ENCODE data around the gene SLC48A1.
A peak's percentile ranks its signal among the peaks of the same experiment; 100 is the strongest.

SLC48A1 gene

GRCh38 chr12:47779301-47779942, 6.4 kb downstream of the SLC48A1 start:
- peak; percentile 34 for DNase-seq (ENCODE audit: low read depth, low spot score)
- POLR2A ChIA-PET = interaction anchor here (0.9 to 1.2 kb wide), 3 partner anchors 43 to 73 kb away, joined by 3 to 6 read pairs (median 3); partner anchors contain the start of gene RPAP3
- CTCF ChIA-PET = interaction anchor here (0.9 to 19.6 kb wide), 14 partner anchors 11 to 747 kb away, joined by 3 to 1419 read pairs (median 8); partner anchors contain the start of genes ENDOU, RAPGEF3, RPAP3 and TMEM106C
- TF ChIP-seq, protein P1, sequence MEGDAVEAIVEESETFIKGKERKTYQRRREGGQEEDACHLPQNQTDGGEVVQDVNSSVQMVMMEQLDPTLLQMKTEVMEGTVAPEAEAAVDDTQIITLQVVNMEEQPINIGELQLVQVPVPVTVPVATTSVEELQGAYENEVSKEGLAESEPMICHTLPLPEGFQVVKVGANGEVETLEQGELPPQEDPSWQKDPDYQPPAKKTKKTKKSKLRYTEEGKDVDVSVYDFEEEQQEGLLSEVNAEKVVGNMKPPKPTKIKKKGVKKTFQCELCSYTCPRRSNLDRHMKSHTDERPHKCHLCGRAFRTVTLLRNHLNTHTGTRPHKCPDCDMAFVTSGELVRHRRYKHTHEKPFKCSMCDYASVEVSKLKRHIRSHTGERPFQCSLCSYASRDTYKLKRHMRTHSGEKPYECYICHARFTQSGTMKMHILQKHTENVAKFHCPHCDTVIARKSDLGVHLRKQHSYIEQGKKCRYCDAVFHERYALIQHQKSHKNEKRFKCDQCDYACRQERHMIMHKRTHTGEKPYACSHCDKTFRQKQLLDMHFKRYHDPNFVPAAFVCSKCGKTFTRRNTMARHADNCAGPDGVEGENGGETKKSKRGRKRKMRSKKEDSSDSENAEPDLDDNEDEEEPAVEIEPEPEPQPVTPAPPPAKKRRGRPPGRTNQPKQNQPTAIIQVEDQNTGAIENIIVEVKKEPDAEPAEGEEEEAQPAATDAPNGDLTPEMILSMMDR (IDR thresholded peaks at IDR 0.05; ENCODE audit: insufficient read depth, low read length, missing control alignments) = peak; percentile 86
- H3K4me3 ChIP-seq (ENCODE audit: low read depth, low read length) = no peak overlapping the region

DNA sequence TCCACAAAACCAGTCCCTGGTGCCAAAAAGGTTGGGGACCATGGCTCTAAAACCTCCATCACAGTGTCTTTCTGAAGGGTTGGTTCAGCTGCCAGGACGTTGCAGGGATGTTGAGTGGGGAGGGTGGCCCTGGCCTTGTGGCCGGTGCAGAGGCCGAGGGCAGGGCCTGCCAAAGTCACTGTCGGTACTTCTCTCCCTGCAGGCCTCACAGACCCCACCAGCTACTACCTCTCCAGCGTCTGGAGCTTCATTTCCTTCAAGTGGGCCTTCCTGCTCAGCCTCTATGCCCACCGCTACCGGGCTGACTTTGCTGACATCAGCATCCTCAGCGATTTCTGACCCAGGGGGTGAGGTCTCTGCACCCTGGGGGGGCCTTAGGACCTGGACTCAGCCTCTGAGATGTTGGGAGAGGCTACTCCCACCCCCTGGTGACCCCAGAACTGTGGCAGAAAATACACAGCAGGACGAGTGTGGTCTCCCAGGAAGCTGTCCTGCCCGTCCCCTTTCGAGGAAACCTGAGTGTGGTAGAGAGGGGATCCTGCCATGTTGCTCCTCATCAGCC, 7.0 kb downstream of the SLC48A1 start:
- ChIA-PET CTCF (interaction anchor here (0.6 to 19.6 kb wide), 14 partner anchors 12 to 747 kb away, joined by 3 to 1419 read pairs (median 8); partner anchors contain the start of genes ENDOU, RAPGEF3, RPAP3 and TMEM106C), POLR2A (interaction anchor here (1.1 to 1.2 kb wide), 3 partner anchors 28 to 74 kb away, joined by 3 to 6 read pairs (median 3); partner anchors contain the start of gene RPAP3)
- TF ChIP-seq, protein P1 (IDR thresholded peaks at IDR 0.05; ENCODE audit: insufficient read depth, low read length, missing control alignments) = no peak
- no peak overlapping the region for H3K4me3 ChIP-seq (ENCODE audit: low read depth, low read length)
- DNase-seq (ENCODE audit: low read depth, low spot score) = no peak

DNA sequence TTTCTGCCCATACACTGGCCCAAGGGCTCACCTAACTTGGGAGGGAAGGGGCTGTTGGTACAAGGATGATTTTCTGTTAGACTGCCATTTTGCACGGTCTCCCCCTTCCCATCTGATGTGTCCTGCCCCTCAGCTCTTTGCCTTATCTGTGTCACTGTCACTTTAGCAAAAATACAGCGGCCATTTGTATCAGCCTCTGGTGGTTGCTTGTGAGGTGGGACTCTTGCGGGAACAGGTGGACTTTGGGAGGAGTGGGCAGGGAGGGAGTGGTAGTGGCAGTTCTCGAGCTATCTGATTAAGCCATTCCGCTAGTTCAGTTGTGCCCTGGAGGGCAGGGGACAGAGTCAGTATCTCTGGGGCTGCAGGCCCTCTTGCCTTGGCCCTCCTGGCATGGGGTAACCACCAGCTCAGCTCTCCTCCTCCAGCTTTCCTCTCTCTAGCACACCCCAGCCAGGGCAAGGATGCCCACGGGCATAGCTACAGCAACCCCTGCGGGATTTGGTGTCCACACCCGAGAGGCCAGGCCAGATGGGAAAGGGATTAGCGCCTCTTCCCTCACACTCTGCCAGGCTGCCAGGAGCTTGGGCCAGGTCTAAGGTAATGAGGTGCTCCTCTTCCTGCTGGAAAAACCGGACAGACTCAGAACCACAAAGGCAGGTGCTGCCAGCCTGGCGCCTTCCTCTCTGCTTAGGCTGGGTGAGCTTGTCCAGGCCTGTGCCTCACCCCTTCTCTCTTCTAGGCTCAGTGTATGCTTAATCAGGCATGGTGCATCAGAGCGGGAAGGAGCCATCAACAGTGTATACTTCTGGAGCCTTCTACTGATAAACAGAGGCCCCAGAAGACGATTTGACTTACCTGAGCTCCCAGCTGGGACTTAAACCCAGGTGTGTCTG, 8.7 kb downstream of the SLC48A1 start:
- TF ChIP-seq, protein P1 (IDR thresholded peaks at IDR 0.05; ENCODE audit: insufficient read depth, low read length, missing control alignments) = no peak

GRCh38 chr12:47782372-47782770, 9.3 kb downstream of the SLC48A1 start:
- DNase-seq (ENCODE audit: low read depth, low spot score) = no peak
- TF ChIP-seq, protein P1 (IDR thresholded peaks at IDR 0.05; ENCODE audit: insufficient read depth, low read length, missing control alignments) = no peak
- no peak overlapping the region for H3K4me3 ChIP-seq (ENCODE audit: low read depth, low read length)
- POLR2A ChIA-PET = interaction anchor here (0.6 to 0.9 kb wide), 2 partner anchors 22 to 57 kb away, joined by 3 read pairs; no protein-coding TSS in a partner anchor
- CTCF ChIA-PET = interaction anchor here (1.1 to 19.6 kb wide), 8 partner anchors 9 to 77 kb away, joined by 3 to 1419 read pairs (median 182); partner anchors contain the start of genes ENDOU, RAPGEF3 and SLC48A1

More for the DNA sequence above, 8.7 kb downstream of the SLC48A1 start:
- H3K4me3 ChIP-seq (ENCODE audit: low read depth, low read length) = no peak overlapping the region
- DNase-seq (ENCODE audit: low read depth, low spot score) = no peak
- ChIA-PET CTCF (interaction anchor here (1.1 to 19.6 kb wide), 10 partner anchors 9 to 77 kb away, joined by 3 to 1419 read pairs (median 37); partner anchors contain the start of genes ENDOU, RAPGEF3 and SLC48A1), POLR2A (interaction anchor here (0.6 to 1.1 kb wide), 3 partner anchors 23 to 56 kb away, joined by 3 read pairs; no protein-coding TSS in a partner anchor)

DNA sequence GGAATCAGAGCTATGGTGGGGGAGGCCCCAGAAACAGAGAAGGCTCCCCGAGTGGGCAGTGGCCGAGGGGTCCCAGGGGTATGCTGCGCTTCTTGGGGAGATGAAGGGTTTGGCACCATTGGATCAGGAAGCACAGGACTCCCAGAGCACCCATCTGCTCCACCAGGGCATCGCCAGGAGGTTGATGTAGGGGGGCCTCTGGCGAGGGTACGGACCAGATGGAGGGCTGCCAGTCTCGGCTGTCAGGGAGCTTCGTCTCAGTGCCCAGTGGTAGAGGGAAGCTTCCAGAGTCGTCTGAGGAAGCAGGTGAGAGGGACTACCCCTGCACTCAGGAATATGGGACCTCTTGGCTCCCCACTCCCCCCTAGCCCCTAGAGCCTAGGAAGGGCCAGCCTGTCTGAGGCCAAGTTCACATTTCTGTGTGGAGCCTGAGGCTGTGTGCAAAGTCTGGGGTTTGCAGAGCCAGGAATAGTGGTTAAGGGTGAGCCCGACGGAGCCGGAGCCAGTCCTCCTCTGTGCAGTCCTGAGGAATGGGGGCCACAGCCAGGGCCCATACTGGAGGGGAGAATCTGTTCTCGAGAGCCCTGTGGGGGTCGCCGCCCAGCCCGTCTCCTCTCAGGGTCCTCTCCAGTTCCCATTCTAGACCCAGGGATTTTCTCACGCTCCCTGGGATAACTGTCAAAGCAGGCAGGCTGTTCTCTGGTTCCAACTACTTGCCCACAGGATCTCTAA, 10.2 kb downstream of the SLC48A1 start:
- H3K4me3 ChIP-seq (ENCODE audit: low read depth, low read length) = no peak overlapping the region
- TF ChIP-seq, protein P1 (IDR thresholded peaks at IDR 0.05; ENCODE audit: insufficient read depth, low read length, missing control alignments) = no peak
- DNase-seq (ENCODE audit: low read depth, low spot score) = no peak
- ChIA-PET POLR2A (no interaction called here), CTCF (interaction anchor here (1.3 to 19.6 kb wide), 5 partner anchors 10 to 56 kb away, joined by 6 to 1419 read pairs (median 300); partner anchors contain the start of genes ENDOU and SLC48A1)

Data from AG04449 (cell line).